Measurements from ENCODE around the gene GRID1.

The GRID1 gene

GRCh38 chr10:86333826-86334487 lies 32.6 kb downstream of the GRID1 start:
- H3K4me1 Mint-ChIP-seq (ENCODE audit: low read depth): no peaks in the 10 kb centered on the region
- no peaks in the 10 kb centered on the region for H3K9me3 Mint-ChIP-seq
- H3K27me3 Mint-ChIP-seq (ENCODE audit: low read depth): peaks cover 4% of the 10 kb centered on the region
- H3K27ac Mint-ChIP-seq: no peak overlapping the region
- no peaks in the 10 kb centered on the region for H3K36me3 Mint-ChIP-seq (ENCODE audit: low read depth)
- no peak overlapping the region for H3K4me3 Mint-ChIP-seq

GRCh38 chr10:86331861-86332260 lies 34.7 kb downstream of the GRID1 start:
- no peak overlapping the region for H3K27ac Mint-ChIP-seq
- no peaks in the 10 kb centered on the region for H3K36me3 Mint-ChIP-seq (ENCODE audit: low read depth)
- H3K4me1 Mint-ChIP-seq (ENCODE audit: low read depth): no peaks in the 10 kb centered on the region
- H3K4me3 Mint-ChIP-seq: no peak overlapping the region
- no peaks in the 10 kb centered on the region for H3K9me3 Mint-ChIP-seq
- peaks cover 4% of the 10 kb centered on the region for H3K27me3 Mint-ChIP-seq (ENCODE audit: low read depth)

GRCh38 chr10:86330778-86331763 lies 35.5 kb downstream of the GRID1 start:
- Mint-ChIP-seq H3K4me3 (no peak overlapping the region), H3K9me3 (no peaks in the 10 kb centered on the region), H3K36me3 (ENCODE audit: low read depth) (no peaks in the 10 kb centered on the region), H3K27me3 (ENCODE audit: low read depth) (peaks cover 9% of the 10 kb centered on the region), H3K4me1 (ENCODE audit: low read depth) (no peaks in the 10 kb centered on the region), H3K27ac (no peak overlapping the region)

GRCh38 chr10:86329896-86330680 lies 36.5 kb downstream of the GRID1 start:
- Mint-ChIP-seq H3K4me1 (ENCODE audit: low read depth) (no peaks in the 10 kb centered on the region), H3K27me3 (ENCODE audit: low read depth) (peaks cover 9% of the 10 kb centered on the region), H3K4me3 (no peak overlapping the region), H3K36me3 (ENCODE audit: low read depth) (no peaks in the 10 kb centered on the region), H3K9me3 (no peaks in the 10 kb centered on the region), H3K27ac (no peak overlapping the region)

GRCh38 chr10:86329093-86329710 lies 37.4 kb downstream of the GRID1 start:
- Mint-ChIP-seq H3K36me3 (ENCODE audit: low read depth) (no peaks in the 10 kb centered on the region), H3K4me1 (ENCODE audit: low read depth) (no peaks in the 10 kb centered on the region), H3K4me3 (no peak overlapping the region), H3K27me3 (ENCODE audit: low read depth) (peaks cover 9% of the 10 kb centered on the region), H3K27ac (no peak overlapping the region), H3K9me3 (no peaks in the 10 kb centered on the region)

- Mint-ChIP-seq H3K27ac (no peak overlapping the region), H3K27me3 (ENCODE audit: low read depth) (peaks cover 9% of the 10 kb centered on the region), H3K36me3 (ENCODE audit: low read depth) (no peaks in the 10 kb centered on the region), H3K4me3 (no peak overlapping the region), H3K9me3 (no peaks in the 10 kb centered on the region), H3K4me1 (ENCODE audit: low read depth) (no peaks in the 10 kb centered on the region)
Observed at GRCh38 chr10:86327954-86328725, 38.5 kb downstream of the GRID1 start.

GRCh38 chr10:86325158-86325557 lies 41.4 kb downstream of the GRID1 start:
- no peaks in the 10 kb centered on the region for H3K36me3 Mint-ChIP-seq (ENCODE audit: low read depth)
- H3K4me1 Mint-ChIP-seq (ENCODE audit: low read depth): no peaks in the 10 kb centered on the region
- H3K9me3 Mint-ChIP-seq: no peaks in the 10 kb centered on the region
- H3K27me3 Mint-ChIP-seq (ENCODE audit: low read depth): peaks cover 5% of the 10 kb centered on the region
- H3K4me3 Mint-ChIP-seq: no peak overlapping the region
- H3K27ac Mint-ChIP-seq: no peak overlapping the region

- peaks cover 5% of the 10 kb centered on the region for H3K27me3 Mint-ChIP-seq (ENCODE audit: low read depth)
- no peaks in the 10 kb centered on the region for H3K9me3 Mint-ChIP-seq
- no peaks in the 10 kb centered on the region for H3K4me1 Mint-ChIP-seq (ENCODE audit: low read depth)
- H3K36me3 Mint-ChIP-seq (ENCODE audit: low read depth): no peaks in the 10 kb centered on the region
- H3K27ac Mint-ChIP-seq: no peak overlapping the region
- no peak overlapping the region for H3K4me3 Mint-ChIP-seq
Observed at GRCh38 chr10:86321568-86321967, 45.0 kb downstream of the GRID1 start.

GRCh38 chr10:86319676-86320075 lies 46.9 kb downstream of the GRID1 start:
- Mint-ChIP-seq H3K27ac (no peak overlapping the region), H3K27me3 (ENCODE audit: low read depth) (no peaks in the 10 kb centered on the region), H3K9me3 (no peaks in the 10 kb centered on the region), H3K36me3 (ENCODE audit: low read depth) (no peaks in the 10 kb centered on the region), H3K4me3 (no peak overlapping the region), H3K4me1 (ENCODE audit: low read depth) (no peaks in the 10 kb centered on the region)

- H3K36me3 Mint-ChIP-seq (ENCODE audit: low read depth): no peaks in the 10 kb centered on the region
- no peak overlapping the region for H3K4me3 Mint-ChIP-seq
- H3K4me1 Mint-ChIP-seq (ENCODE audit: low read depth): no peaks in the 10 kb centered on the region
- no peaks in the 10 kb centered on the region for H3K27me3 Mint-ChIP-seq (ENCODE audit: low read depth)
- H3K27ac Mint-ChIP-seq: no peak overlapping the region
- no peaks in the 10 kb centered on the region for H3K9me3 Mint-ChIP-seq
Observed at GRCh38 chr10:86317949-86318725, 48.5 kb downstream of the GRID1 start.

- H3K4me3 Mint-ChIP-seq: no peak overlapping the region
- H3K36me3 Mint-ChIP-seq (ENCODE audit: low read depth): no peaks in the 10 kb centered on the region
- H3K4me1 Mint-ChIP-seq (ENCODE audit: low read depth): no peaks in the 10 kb centered on the region
- no peak overlapping the region for H3K27ac Mint-ChIP-seq
- no peaks in the 10 kb centered on the region for H3K9me3 Mint-ChIP-seq
- no peaks in the 10 kb centered on the region for H3K27me3 Mint-ChIP-seq (ENCODE audit: low read depth)
Observed at GRCh38 chr10:86316990-86317389, 49.6 kb downstream of the GRID1 start.

- no peak overlapping the region for H3K4me3 Mint-ChIP-seq
- H3K36me3 Mint-ChIP-seq (ENCODE audit: low read depth): no peaks in the 10 kb centered on the region
- no peak overlapping the region for H3K27ac Mint-ChIP-seq
- no peaks in the 10 kb centered on the region for H3K4me1 Mint-ChIP-seq (ENCODE audit: low read depth)
- H3K27me3 Mint-ChIP-seq (ENCODE audit: low read depth): no peaks in the 10 kb centered on the region
- H3K9me3 Mint-ChIP-seq: no peaks in the 10 kb centered on the region
Observed at GRCh38 chr10:86316274-86316835, 50.2 kb downstream of the GRID1 start.

GRCh38 chr10:86315549-86315942 lies 51.0 kb downstream of the GRID1 start:
- no peaks in the 10 kb centered on the region for H3K9me3 Mint-ChIP-seq
- no peaks in the 10 kb centered on the region for H3K4me1 Mint-ChIP-seq (ENCODE audit: low read depth)
- H3K36me3 Mint-ChIP-seq (ENCODE audit: low read depth): no peaks in the 10 kb centered on the region
- no peak overlapping the region for H3K27ac Mint-ChIP-seq
- H3K4me3 Mint-ChIP-seq: no peak overlapping the region
- no peaks in the 10 kb centered on the region for H3K27me3 Mint-ChIP-seq (ENCODE audit: low read depth)
